ENCODE measurements around the gene EHHADH.

- TF ChIP-seq CTCF (IDR thresholded peaks at IDR 0.05) (peak in 9 of 12 donors; percentile 16 to 44 (median 28)), POLR2A (IDR thresholded peaks at IDR 0.05) (no peak)
Observed at GRCh38 chr3:185270262-185270955, 16.6 kb upstream of the EHHADH start.

Data from heart left ventricle (tissue), 13 donors.